Parathyroid adenoma (tissue), 2 donors: Measurements from ENCODE around the gene CCDC195.

Experiments used
- H2AFZ ChIP-seq: fragments of 300-600 bp; sonication (generic); one replicate; pipeline ENCODE4 v1.7.0; 2017; ENCODE audit warnings: antibody characterized with exemption, mild to moderate bottlenecking
- H3K27ac ChIP-seq: fragments of 300-600 bp; sonication (generic); one replicate; pipeline ENCODE4 v1.7.0; 2017
- H3K27me3 ChIP-seq: fragments of 300-600 bp; sonication (generic); one replicate; pipeline ENCODE4 v1.7.0; 2017; ENCODE audit warnings: low read length; ENCODE audit not compliant: control insufficient read depth, insufficient read depth
- H3K36me3 ChIP-seq: fragments of 300-600 bp; sonication (generic); one replicate; pipeline ENCODE4 v1.7.0; 2017; ENCODE audit warnings: low read length; ENCODE audit not compliant: control insufficient read depth, insufficient read depth
- H3K4me1 ChIP-seq: fragments of 300-600 bp; sonication (generic); one replicate; pipeline ENCODE4 v1.7.0; 2017; ENCODE audit warnings: control low read depth
- H3K4me2 ChIP-seq: fragments of 300-600 bp; sonication (generic); one replicate; pipeline ENCODE4 v1.7.0; 2017; ENCODE audit warnings: low read length
- H3K4me3 ChIP-seq: fragments of 300-600 bp; sonication (generic); one replicate; pipeline ENCODE4 v1.7.0; 2017; ENCODE audit warnings: low read depth, low read length
- H3K79me2 ChIP-seq: fragments of 300-600 bp; sonication (generic); one replicate; pipeline ENCODE4 v1.7.0; 2017; ENCODE audit warnings: control low read depth
- H3K9ac ChIP-seq: fragments of 300-600 bp; sonication (generic); one replicate; pipeline ENCODE4 v1.7.0; 2017; ENCODE audit warnings: mild to moderate bottlenecking
- H3K9me3 ChIP-seq: fragments of 300-600 bp; sonication (generic); one replicate; pipeline ENCODE4 v1.7.0; 2017; ENCODE audit warnings: low read length; ENCODE audit not compliant: control insufficient read depth
- TF ChIP-seq, protein P1 (sequence below): fragments of 300-600 bp; sonication (generic); IDR thresholded peaks from one replicate; pipeline ENCODE4 v1.7.0; 2017; ENCODE audit warnings: antibody characterized with exemption, mild to moderate bottlenecking
- donor health status: primary hyperparathyroidism.

Gene CCDC195

GRCh38 chr2:224687156-224687555 is 29.0 kb downstream of the CCDC195 start:
- Histone ChIP-seq H2AFZ (no peak overlapping the region), H3K4me1 (no peaks in the 10 kb centered on the region)

DNA sequence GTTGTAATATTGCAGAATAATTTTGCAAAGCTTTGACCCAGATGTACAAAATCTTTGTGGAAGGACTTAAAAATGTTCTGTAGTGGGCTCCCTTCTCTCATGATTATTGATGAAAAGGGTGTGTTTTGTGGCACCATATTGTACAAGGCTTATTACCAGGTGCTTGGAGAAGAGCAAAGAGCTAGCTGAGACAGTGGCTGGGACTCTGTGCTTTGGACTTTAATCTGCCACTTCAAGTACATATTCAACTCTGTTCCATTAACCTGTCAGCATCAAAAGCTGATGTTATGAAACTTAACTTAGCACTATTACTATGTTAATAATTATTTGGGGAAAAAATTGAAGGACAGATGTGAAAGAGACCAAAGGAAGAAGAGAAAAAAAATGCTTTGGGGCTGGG is 31.0 kb downstream of the CCDC195 start:
- Histone ChIP-seq H3K4me3 (no peak overlapping the region), H3K27ac (no peak overlapping the region), H3K4me2 (no peak overlapping the region), H3K9me3 (no peaks in the 10 kb centered on the region), H3K36me3 (no peaks in the 10 kb centered on the region), H2AFZ (no peak overlapping the region), H3K27me3 (no peaks in the 10 kb centered on the region), H3K4me1 (no peaks in the 10 kb centered on the region), H3K9ac (no peak overlapping the region), H3K79me2 (no peaks in the 10 kb centered on the region)
- TF ChIP-seq, protein P1, sequence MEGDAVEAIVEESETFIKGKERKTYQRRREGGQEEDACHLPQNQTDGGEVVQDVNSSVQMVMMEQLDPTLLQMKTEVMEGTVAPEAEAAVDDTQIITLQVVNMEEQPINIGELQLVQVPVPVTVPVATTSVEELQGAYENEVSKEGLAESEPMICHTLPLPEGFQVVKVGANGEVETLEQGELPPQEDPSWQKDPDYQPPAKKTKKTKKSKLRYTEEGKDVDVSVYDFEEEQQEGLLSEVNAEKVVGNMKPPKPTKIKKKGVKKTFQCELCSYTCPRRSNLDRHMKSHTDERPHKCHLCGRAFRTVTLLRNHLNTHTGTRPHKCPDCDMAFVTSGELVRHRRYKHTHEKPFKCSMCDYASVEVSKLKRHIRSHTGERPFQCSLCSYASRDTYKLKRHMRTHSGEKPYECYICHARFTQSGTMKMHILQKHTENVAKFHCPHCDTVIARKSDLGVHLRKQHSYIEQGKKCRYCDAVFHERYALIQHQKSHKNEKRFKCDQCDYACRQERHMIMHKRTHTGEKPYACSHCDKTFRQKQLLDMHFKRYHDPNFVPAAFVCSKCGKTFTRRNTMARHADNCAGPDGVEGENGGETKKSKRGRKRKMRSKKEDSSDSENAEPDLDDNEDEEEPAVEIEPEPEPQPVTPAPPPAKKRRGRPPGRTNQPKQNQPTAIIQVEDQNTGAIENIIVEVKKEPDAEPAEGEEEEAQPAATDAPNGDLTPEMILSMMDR, result no peak

More at GRCh38 chr2:224687156-224687555, 29.0 kb downstream of the CCDC195 start:
- H3K9ac ChIP-seq, result no peak overlapping the region
- H3K79me2 ChIP-seq, result no peaks in the 10 kb centered on the region
- H3K27ac ChIP-seq, result no peak overlapping the region
- TF ChIP-seq, protein P1, result no peak
- H3K9me3 ChIP-seq, result no peaks in the 10 kb centered on the region
- H3K27me3 ChIP-seq, result no peaks in the 10 kb centered on the region
- no peaks in the 10 kb centered on the region for H3K36me3 ChIP-seq
- H3K4me2 ChIP-seq, result no peak overlapping the region
- H3K4me3 ChIP-seq, result no peak overlapping the region

DNA sequence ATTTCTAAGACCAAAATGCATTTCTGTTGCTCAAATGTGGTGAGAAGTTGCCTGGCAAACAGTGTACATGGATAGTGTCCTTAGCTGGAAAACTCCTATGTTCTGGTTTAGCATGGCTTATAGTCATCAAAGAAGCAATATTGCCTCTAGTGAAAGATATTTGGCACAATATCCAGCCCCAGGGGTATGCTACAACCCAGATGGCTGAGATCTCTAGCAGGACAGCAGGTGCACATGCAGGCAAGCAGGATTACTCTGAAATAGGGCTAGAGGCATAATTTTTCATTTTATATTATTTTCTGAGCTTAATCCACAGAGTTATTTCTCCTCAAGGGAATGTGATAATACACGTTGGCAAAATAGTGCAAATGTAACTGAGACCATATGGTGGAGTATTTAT is 34.0 kb downstream of the CCDC195 start:
- H3K4me1 ChIP-seq, result no peaks in the 10 kb centered on the region
- H3K36me3 ChIP-seq, result no peaks in the 10 kb centered on the region
- no peak overlapping the region for H3K27ac ChIP-seq
- H3K79me2 ChIP-seq, result no peaks in the 10 kb centered on the region
- no peak overlapping the region for H2AFZ ChIP-seq
- H3K27me3 ChIP-seq, result no peaks in the 10 kb centered on the region
- H3K9ac ChIP-seq, result no peak overlapping the region
- TF ChIP-seq, protein P1, result no peak
- no peaks in the 10 kb centered on the region for H3K9me3 ChIP-seq
- H3K4me3 ChIP-seq, result no peak overlapping the region
- no peak overlapping the region for H3K4me2 ChIP-seq

GRCh38 chr2:224671731-224672130 is 44.4 kb downstream of the CCDC195 start:
- Histone ChIP-seq H3K27me3 (no peaks in the 10 kb centered on the region), H3K4me2 (no peak overlapping the region), H3K36me3 (no peaks in the 10 kb centered on the region), H3K9me3 (no peaks in the 10 kb centered on the region), H3K4me1 (no peaks in the 10 kb centered on the region), H3K9ac (no peak overlapping the region), H2AFZ (no peak overlapping the region), H3K27ac (no peak overlapping the region), H3K79me2 (no peaks in the 10 kb centered on the region), H3K4me3 (no peak overlapping the region)
- TF ChIP-seq, protein P1, result no peak

DNA sequence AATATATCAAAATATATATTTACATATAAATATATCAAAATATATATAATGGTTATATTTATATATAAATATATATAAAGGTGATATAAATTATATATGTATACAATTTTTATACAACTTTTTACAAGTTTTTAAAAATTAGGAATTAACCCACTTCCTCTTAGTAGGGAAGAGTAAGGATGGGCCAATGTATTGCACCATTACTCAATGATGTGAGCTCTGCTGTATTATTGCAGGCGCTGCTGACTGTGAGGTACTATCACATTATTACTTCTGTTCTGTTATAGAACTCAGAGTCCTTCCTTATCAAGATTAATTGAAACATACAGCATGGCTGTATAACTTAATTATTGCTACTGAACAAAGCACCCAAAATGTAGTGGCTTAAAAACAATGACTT is 46.0 kb downstream of the CCDC195 start:
- TF ChIP-seq, protein P1, result no peak
- no peaks in the 10 kb centered on the region for H3K27me3 ChIP-seq
- H3K9ac ChIP-seq, result no peak overlapping the region
- no peak overlapping the region for H3K4me2 ChIP-seq
- no peak overlapping the region for H3K4me3 ChIP-seq
- no peak overlapping the region for H2AFZ ChIP-seq
- no peaks in the 10 kb centered on the region for H3K36me3 ChIP-seq
- no peak overlapping the region for H3K27ac ChIP-seq
- H3K4me1 ChIP-seq, result no peaks in the 10 kb centered on the region
- no peaks in the 10 kb centered on the region for H3K9me3 ChIP-seq
- no peaks in the 10 kb centered on the region for H3K79me2 ChIP-seq
